Stimulated activated CD4-positive, alpha-beta T cell treated with anti-CD3 and anti-CD28 coated beads, TNF-alpha, amount 100 ng/mL, for 1 hour (primary cell): Measurements from ENCODE around the gene DDX59.

Experiments
- DNase-seq, 3 donors: peaks; one replicate each; pipeline ENCODE4 v3.0.0-alpha.2; 2020; ENCODE audit warnings: low read depth in 3 of 3, low spot score in 1 of 3

DDX59 gene

DNA sequence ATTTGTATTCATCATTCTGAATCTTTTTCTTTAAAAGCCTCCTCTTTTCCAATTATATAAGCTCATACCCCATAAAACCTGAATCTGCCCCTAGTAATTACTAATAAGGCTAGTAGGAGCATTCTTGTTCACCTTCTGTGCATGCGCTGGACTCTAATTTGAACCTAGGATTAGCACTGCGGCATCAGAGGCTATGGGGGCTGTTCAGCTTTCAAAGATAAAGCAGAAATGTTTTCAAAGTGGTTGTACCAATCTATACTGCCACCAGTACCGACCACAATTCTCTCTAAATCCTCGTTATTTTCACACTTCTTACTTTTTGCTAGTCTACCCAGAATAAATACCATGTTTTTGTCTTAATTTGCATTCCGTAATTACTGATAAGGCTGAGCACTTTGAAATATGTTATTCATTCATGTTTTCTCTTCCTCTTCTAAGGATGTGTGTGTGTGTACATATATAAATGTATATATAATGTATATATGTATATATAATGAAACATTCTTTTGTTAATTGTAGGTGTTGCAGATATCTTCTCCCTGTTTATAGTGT lies 1.6 kb upstream of the DDX59 start:
- no peak for DNase-seq

- DNase-seq, result no peak
Observed at GRCh38 chr1:200670242-200671118, 773 bp upstream of the DDX59 start.

- no peak for DNase-seq
Observed at GRCh38 chr1:200668514-200669313, 993 bp downstream of the DDX59 start.

- DNase-seq, result no peak
Observed at GRCh38 chr1:200666309-200666708, 3.4 kb downstream of the DDX59 start.

DNA sequence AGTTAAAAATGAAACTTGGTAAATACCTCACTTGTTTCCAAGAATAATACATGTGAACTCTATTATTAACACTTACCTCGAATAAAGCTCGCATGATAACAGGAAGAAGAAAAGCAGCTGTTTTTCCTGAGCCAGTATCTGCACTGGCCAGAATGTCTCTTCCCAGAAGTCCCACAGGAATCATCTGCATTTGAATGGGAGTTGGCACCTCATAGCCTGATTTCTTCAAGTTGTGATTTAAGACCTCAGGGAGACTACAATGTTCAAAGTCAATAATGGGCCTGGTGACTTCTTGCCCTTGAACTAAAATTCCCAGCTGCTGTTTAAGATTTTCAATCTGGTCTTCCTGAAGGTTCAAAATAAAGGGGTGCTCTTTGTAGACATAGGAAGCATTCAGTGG lies 3.8 kb downstream of the DDX59 start:
- no peak for DNase-seq

- DNase-seq, result no peak
Observed at GRCh38 chr1:200660719-200661118, 9.0 kb downstream of the DDX59 start.

- no peak for DNase-seq
Observed at GRCh38 chr1:200659269-200659668, 10.4 kb downstream of the DDX59 start.

DNA sequence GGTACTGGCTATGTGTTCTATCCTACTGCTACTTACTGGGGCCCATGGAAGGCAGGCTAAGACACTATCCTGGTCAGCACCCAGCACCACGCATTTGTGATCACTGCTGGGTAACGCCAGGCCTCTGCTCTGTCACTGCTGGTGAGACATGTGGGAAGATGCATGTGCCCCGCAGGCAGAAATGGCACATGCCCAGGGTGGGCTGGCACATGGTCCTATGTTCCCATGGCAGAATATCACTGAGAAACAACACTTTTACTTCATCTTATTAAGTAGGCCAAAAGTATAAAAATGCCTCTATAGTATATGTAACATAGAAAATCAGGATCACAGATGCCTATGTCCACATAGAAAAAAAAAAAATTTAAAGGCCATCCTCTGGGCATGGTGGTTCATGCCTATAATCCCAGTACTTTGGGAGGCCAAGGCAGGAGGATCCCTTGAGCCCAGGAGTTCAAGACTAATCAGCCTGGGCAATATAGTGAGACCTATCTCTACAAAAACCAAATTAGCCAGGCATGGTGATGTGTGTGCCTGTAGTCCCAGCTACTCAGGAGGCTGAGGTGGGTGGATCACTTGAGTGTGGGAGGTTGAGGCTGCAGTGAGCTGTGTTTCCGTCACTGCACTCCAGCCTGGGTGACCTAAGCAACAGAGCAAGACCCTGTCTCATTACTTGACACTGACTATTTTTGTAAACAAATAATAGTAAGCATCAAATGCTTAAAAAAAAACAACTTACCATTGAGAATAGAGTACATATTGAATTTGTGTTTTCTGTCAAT lies 11.5 kb downstream of the DDX59 start:
- no peak for DNase-seq

DNA sequence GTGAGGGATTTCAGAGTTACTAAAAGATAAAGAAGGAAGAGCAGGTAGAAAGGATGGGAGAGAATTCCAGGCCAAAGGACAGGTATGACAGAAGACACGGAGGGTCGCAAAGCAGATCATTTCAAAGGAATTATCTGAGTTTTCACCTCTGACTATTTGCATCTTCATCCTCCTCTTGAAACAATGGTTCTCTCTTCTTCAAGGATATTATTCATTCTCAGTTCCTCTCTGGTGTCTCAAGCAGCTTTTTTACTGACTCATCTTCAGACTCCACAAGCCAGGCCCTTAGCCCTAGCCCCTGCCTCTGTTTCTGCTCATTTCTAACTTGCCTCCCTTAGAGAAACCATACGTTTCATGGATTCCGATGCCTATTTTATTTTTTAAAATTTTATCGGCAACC lies 15.0 kb downstream of the DDX59 start:
- DNase-seq, result no peak

DNA sequence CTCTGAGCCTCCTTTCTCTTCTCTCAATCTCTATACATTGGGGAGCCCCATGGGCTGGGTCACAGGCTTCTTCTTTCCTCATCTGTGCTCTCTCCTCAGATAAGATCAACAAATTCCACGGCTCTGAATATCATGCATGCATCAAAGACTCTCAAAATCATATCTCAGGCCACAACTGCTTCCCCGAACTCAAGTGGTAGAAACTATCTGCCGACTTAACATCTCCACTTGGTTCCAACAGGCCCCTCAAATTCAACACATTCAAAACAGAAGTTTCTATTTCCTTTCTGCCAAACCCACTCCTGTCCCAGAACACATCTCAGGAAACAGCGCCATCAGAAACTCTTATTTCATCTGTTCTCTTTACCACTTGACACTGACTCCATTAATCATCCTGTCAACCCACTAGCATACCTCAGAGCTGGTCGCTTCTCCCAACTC lies 16.7 kb downstream of the DDX59 start:
- no peak for DNase-seq

DNA sequence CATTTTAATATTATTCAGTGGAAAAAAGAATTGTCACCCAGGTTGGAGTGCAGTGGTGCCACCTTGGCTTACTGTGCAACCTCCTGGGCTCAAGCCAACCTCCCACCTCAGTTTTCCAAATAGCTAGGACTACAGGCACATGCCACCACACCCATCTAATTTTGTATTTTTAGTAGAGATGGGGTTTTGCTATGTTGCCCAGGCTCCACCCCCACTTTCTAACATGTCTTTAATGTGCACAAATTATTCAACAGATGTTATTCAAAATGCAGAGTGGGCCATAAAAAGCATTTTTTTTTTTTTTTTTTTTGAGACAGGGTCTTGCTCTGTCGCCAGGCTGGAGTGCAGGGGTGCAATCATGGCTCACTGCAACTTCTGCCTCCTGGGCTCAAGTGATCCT lies 17.3 kb downstream of the DDX59 start:
- DNase-seq, result no peak

DNA sequence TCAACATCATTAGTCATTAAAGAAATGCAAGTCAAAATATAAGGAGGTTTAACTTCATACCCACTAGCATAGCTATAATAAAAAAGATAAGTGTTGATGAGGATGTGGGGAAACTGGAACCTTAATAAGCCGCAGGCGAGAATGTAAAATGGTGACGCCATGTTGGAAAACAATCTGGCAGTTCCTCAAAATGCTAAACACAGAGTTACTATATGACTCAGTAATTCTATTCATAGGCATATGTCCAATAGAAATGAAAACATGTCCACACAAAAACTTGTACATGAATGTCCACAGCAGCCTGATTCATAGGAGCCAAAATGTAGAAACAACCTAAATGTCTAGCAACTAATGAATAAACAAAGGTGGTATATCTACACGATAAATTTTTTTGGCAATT lies 23.2 kb downstream of the DDX59 start:
- no peak for DNase-seq

GRCh38 chr1:200644021-200644420 lies 25.7 kb downstream of the DDX59 start:
- DNase-seq, result no peak

DNA sequence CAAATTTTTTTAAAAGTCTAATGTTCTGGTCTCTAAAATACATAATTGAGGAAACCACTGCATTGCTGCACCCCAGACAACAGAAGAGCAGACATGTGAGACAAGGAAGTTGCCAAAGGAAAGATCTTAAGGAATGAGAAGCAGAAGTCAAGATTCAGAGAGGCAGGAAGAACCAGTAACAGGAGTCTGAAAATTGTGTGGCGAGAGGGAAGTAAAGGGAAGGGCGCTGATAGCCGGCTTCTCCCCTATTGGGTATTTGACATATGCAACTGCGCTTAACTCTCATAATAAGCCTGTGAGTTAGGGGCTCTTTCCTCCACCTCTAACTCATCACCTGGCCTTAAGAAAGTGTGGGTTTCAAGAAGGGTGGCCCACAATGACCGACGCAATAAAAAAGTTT lies 27.2 kb downstream of the DDX59 start:
- DNase-seq, result no peak

- DNase-seq, result no peak
Observed at GRCh38 chr1:200640963-200641401, 28.7 kb downstream of the DDX59 start.

GRCh38 chr1:200640373-200640962 lies 29.2 kb downstream of the DDX59 start:
- DNase-seq, result no peak

GRCh38 chr1:200638073-200638472 lies 31.6 kb downstream of the DDX59 start:
- no peak for DNase-seq

- no peak for DNase-seq
Observed at GRCh38 chr1:200636681-200637080, 33.0 kb downstream of the DDX59 start.

GRCh38 chr1:200634261-200635122 lies 35.2 kb downstream of the DDX59 start:
- no peak for DNase-seq

DNA sequence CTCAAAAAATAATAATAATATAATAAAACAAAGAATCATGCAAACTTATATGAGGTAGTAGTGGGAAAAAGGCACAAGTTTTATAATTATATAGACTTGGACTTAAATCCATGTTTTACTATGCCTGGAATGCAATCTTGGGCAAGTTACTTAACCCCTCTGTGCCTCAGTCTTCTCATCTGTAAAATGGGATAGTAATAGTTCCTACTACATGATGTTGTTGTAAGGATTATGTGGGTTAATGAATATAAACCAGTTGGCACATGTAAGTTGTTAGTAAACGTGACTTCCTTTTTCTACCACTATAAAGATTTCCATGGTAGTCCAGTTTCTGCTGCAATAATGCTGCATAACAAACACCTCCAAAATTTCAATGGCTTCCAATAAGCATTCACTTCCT lies 38.3 kb downstream of the DDX59 start:
- no peak for DNase-seq
